22Rv1 (cell line): ENCODE data around the gene DNASE1L3.

Source experiments
- ZFX ChIP-seq: fragments of 450-650 bp; IDR thresholded peaks from 2 replicates; pipeline ENCODE4 v1.6.1; 2017; ENCODE audit warnings: antibody characterized with exemption, borderline replicate concordance
- TF ChIP-seq, protein P1 (sequence below): fragments of 450-650 bp; IDR thresholded peaks from 2 replicates; pipeline ENCODE4 v1.5.1; 2017; ENCODE audit warnings: mild to moderate bottlenecking

DNA sequence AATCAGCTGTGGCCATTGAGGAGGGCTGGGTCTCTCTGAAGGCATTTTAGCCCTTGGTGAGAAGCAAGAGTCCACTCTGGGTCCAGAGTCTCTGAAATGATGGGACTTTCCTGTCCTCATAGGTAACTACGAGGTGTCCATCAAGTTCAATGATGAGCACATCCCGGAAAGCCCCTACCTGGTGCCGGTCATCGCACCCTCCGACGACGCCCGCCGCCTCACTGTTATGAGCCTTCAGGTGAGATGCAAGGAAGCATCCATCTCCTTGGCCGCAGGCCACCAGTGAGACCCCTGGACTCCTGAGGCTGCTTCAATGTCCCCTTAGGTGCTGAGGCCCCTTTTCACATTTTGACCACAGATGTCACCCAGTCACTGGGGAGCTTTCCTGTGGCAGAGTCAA lies 54.9 kb downstream of the DNASE1L3 start:
- TF ChIP-seq ZFX = no peak
- TF ChIP-seq, protein P1, sequence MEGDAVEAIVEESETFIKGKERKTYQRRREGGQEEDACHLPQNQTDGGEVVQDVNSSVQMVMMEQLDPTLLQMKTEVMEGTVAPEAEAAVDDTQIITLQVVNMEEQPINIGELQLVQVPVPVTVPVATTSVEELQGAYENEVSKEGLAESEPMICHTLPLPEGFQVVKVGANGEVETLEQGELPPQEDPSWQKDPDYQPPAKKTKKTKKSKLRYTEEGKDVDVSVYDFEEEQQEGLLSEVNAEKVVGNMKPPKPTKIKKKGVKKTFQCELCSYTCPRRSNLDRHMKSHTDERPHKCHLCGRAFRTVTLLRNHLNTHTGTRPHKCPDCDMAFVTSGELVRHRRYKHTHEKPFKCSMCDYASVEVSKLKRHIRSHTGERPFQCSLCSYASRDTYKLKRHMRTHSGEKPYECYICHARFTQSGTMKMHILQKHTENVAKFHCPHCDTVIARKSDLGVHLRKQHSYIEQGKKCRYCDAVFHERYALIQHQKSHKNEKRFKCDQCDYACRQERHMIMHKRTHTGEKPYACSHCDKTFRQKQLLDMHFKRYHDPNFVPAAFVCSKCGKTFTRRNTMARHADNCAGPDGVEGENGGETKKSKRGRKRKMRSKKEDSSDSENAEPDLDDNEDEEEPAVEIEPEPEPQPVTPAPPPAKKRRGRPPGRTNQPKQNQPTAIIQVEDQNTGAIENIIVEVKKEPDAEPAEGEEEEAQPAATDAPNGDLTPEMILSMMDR = no peak
